WTC11 (cell line): ENCODE measurements around the gene SMIM38. TPM values are rescaled to one million over a fixed set of nuclear protein-coding genes. Genes with fewer than 3 reads are reported as not detected.

ENCODE experiments used
- ATAC-seq: fragments of 200-7000 bp; cut with Tn5 transposase; 2 replicates; pipeline ENCODE4 v1.10.0; 2021; ENCODE audit warnings: mild to moderate bottlenecking, moderate library complexity
- CTCF ChIA-PET: fragments of 300-600 bp; sonication (Branson Sonifier 250); formaldehyde crosslinking; loops from one replicate; lab custom pipeline; 2021; ENCODE audit warnings: antibody characterized with exemption; lab: Charles Lee
- POLR2A ChIA-PET: fragments of 350-600 bp; sonication (Branson Sonifier 250); formaldehyde crosslinking; loops from one replicate; lab custom pipeline; 2021; ENCODE audit warnings: antibody characterized with exemption; lab: Charles Lee
- DNase-seq: peaks from one replicate; pipeline ENCODE4 v3.0.0; 2021; ENCODE audit warnings: low spot score
- H3K27ac Mint-ChIP-seq: 2 replicates; pipeline ENCODE4 v1.8.0; 2021; ENCODE audit warnings: mixed read lengths
- H3K27me3 Mint-ChIP-seq: 2 replicates; pipeline ENCODE4 v1.8.0; 2021; ENCODE audit warnings: low read depth, mild to moderate bottlenecking, moderate library complexity, mixed read lengths
- H3K36me3 Mint-ChIP-seq: 2 replicates; pipeline ENCODE4 v1.8.0; 2021; ENCODE audit warnings: mixed read lengths
- H3K4me1 Mint-ChIP-seq: 2 replicates; pipeline ENCODE4 v1.8.0; 2022; ENCODE audit warnings: mixed read lengths
- H3K4me3 Mint-ChIP-seq: 2 replicates; pipeline ENCODE4 v1.8.0; 2021; ENCODE audit warnings: mild to moderate bottlenecking, moderate library complexity, mixed read lengths
- H3K9me3 Mint-ChIP-seq: 2 replicates; pipeline ENCODE4 v1.8.0; 2021; ENCODE audit warnings: mixed read lengths
- CREB1 ChIP-seq: sonication (generic); formaldehyde crosslinking; IDR thresholded peaks from 2 replicates; pipeline ENCODE4 v1.8.0; 2023; ENCODE audit warnings: mild to moderate bottlenecking, missing genetic modification reagents
- ELF4 ChIP-seq: sonication (generic); formaldehyde crosslinking; IDR thresholded peaks from 2 replicates; pipeline ENCODE4 v1.8.1; 2022; ENCODE audit warnings: low read depth, mild to moderate bottlenecking, moderate library complexity, missing genetic modification reagents
- ETV6 ChIP-seq: sonication (generic); formaldehyde crosslinking; IDR thresholded peaks from 2 replicates; pipeline ENCODE4 v1.8.1; 2022; ENCODE audit warnings: mild to moderate bottlenecking, missing genetic modification reagents
- GABPB1 ChIP-seq: sonication (generic); formaldehyde crosslinking; IDR thresholded peaks from 2 replicates; pipeline ENCODE4 v1.8.1; 2023; ENCODE audit warnings: mild to moderate bottlenecking, missing genetic modification reagents
- GRHL2 ChIP-seq: fragments of 250-450 bp; sonication (Bioruptor Pico); IDR thresholded peaks from 2 replicates; pipeline ENCODE4 v1.8.0; 2022; ENCODE audit warnings: mild to moderate bottlenecking, moderate library complexity; ENCODE audit not compliant: insufficient replicate concordance, severe bottlenecking
- JAZF1 ChIP-seq: fragments of 250-450 bp; sonication (Bioruptor Pico); IDR thresholded peaks from 2 replicates; pipeline ENCODE4 v1.9.0; 2021; ENCODE audit warnings: moderate library complexity, mild to moderate bottlenecking, inconsistent platforms
- JUN ChIP-seq: sonication (generic); formaldehyde crosslinking; IDR thresholded peaks from 2 replicates; pipeline ENCODE4 v1.8.0; 2023; ENCODE audit warnings: mild to moderate bottlenecking, missing genetic modification reagents
- NR1H2 ChIP-seq: sonication (generic); formaldehyde crosslinking; IDR thresholded peaks from 2 replicates; pipeline ENCODE4 v1.9.0; 2021; ENCODE audit warnings: mild to moderate bottlenecking, moderate library complexity, missing genetic modification reagents
- PRRX2 ChIP-seq: fragments of 250-450 bp; sonication (Bioruptor Pico); IDR thresholded peaks from 2 replicates; pipeline ENCODE4 v1.8.0; 2021; ENCODE audit warnings: mild to moderate bottlenecking
- TEAD1 ChIP-seq: sonication (generic); formaldehyde crosslinking; IDR thresholded peaks from 2 replicates; pipeline ENCODE4 v1.8.0; 2022; ENCODE audit warnings: mild to moderate bottlenecking, missing genetic modification reagents
- ZNF138 ChIP-seq: sonication (generic); formaldehyde crosslinking; conservative IDR thresholded peaks from 2 replicates; pipeline ENCODE4 v1.8.1; 2022; ENCODE audit warnings: mild to moderate bottlenecking, moderate library complexity, missing genetic modification reagents
- ZNF219 ChIP-seq: sonication (generic); formaldehyde crosslinking; IDR thresholded peaks from 2 replicates; pipeline ENCODE4 v1.8.0; 2023; ENCODE audit warnings: missing genetic modification reagents, mild to moderate bottlenecking, borderline replicate concordance
- ZNF232 ChIP-seq: sonication (generic); formaldehyde crosslinking; IDR thresholded peaks from 2 replicates; pipeline ENCODE4 v1.8.0; 2022; ENCODE audit warnings: mild to moderate bottlenecking, missing genetic modification reagents
- total RNA-seq: library from RNA; stranded (reverse); gene quantifications from 3 replicates; pipeline ENCODE4 v1.2.3, GENCODE V29; 2021
- TF ChIP-seq, protein P1 (sequence below): sonication (generic); formaldehyde crosslinking; IDR thresholded peaks from 2 replicates; pipeline ENCODE4 v1.8.1; 2023; ENCODE audit warnings: mild to moderate bottlenecking, missing genetic modification reagents
- TF ChIP-seq, protein P2 (sequence below): sonication (generic); formaldehyde crosslinking; IDR thresholded peaks from 2 replicates; pipeline ENCODE4 v1.8.0; 2022; ENCODE audit warnings: mild to moderate bottlenecking, missing genetic modification reagents
- TF ChIP-seq, protein P3 (sequence below): sonication (generic); formaldehyde crosslinking; IDR thresholded peaks from 2 replicates; pipeline ENCODE4 v1.8.1; 2022; ENCODE audit warnings: mild to moderate bottlenecking, moderate library complexity, missing genetic modification reagents
- TF ChIP-seq, protein P4 (sequence below): fragments of 250-450 bp; sonication (Bioruptor Pico); IDR thresholded peaks from 2 replicates; pipeline ENCODE4 v1.9.0; 2021; ENCODE audit warnings: mild to moderate bottlenecking, borderline replicate concordance
- TF ChIP-seq, protein P5 (sequence below): sonication (generic); formaldehyde crosslinking; IDR thresholded peaks from 2 replicates; pipeline ENCODE4 v1.8.1; 2023; ENCODE audit warnings: mild to moderate bottlenecking, missing genetic modification reagents, moderate library complexity
- TF ChIP-seq, protein P6 (sequence below): sonication (generic); formaldehyde crosslinking; IDR thresholded peaks from 2 replicates; pipeline ENCODE4 v1.8.1; 2022; ENCODE audit warnings: low read depth, mild to moderate bottlenecking, moderate library complexity, missing genetic modification reagents, borderline replicate concordance

Gene SMIM38
- total RNA-seq, 1 experiment from 2014 or later, result 0.39 TPM

DNA sequence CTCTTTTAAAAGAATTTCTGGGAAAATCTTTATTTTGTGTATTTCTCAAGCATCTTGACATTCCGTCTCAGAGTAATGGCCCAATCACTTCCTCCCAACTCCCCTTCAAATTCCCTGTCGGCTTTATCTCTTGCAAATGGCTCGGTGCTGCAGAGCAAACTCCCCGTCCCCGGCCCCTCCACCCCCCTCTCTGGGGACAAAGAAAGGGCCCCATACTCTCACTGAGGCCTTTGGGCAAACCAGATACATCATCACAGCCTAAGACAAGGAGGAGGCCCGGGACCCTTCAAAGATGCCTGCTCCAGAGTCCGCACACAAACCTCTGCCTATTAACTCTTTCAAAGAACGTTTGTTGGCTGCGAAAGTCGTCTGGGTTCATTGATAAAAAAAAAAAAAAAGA is 3.9 kb upstream of the SMIM38 start:
- peaks cover 30% of the 10 kb centered on the region for H3K36me3 Mint-ChIP-seq
- peaks cover 3% of the 10 kb centered on the region; the same call in 1 of the 2 replicates for H3K27me3 Mint-ChIP-seq
- peaks cover 26% of the 10 kb centered on the region for H3K4me1 Mint-ChIP-seq
- CTCF ChIA-PET, result interaction anchor here (1.5 to 4.4 kb wide), 2 partner anchors 20 to 201 kb away, joined by 4 to 27 read pairs; no protein-coding TSS in a partner anchor
- no peak for TF ChIP-seq ETV6 (CRISPR knock-in tag)
- peak; percentile 70 for ATAC-seq
- POLR2A ChIA-PET, result interaction anchor here (0.8 kb wide), 2 partner anchors 20 to 32 kb away, joined by 5 read pairs; no protein-coding TSS in a partner anchor
- H3K27ac Mint-ChIP-seq, result no peak overlapping the region
- no peak for DNase-seq
- H3K4me3 Mint-ChIP-seq, result no peak overlapping the region
- peaks cover 30% of the 10 kb centered on the region for H3K9me3 Mint-ChIP-seq

DNA sequence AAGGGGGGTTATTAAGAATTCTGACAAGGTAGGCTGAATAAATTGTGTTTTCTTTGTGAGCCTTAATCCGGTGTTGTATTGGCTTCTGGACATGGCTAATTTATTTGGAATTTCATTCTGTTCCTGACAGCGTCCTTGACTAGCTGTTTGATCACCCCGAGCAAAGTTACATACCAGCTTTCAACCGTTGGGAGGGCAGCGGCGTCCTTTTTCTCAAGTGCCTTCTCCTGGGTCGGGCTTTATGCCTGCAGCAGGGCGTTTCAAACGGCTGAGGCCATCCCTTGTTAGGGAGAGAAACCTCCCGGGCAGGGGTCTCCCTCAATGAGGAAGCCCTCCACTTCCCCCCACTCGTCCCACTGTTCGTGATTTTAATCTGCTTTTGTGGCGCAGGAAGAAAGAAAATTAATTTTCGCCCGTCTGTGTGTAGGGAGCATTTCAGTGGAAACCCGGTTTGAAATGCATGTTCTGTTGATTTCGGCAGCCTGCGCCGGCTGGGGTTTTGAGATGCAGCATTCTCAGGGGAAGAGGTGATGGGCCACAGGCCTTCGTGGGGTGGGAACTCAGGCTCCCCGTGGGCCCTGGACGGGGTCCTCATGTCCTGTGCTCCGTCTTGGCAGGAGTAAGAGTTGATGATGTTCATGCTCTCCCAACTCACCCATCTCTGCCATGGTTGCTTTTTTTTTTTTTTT is 2.9 kb upstream of the SMIM38 start:
- Mint-ChIP-seq H3K4me3 (no peak overlapping the region), H3K4me1 (peaks cover 26% of the 10 kb centered on the region), H3K27me3 (peaks cover 3% of the 10 kb centered on the region; the same call in 1 of the 2 replicates), H3K27ac (no peak overlapping the region), H3K9me3 (peaks cover 23% of the 10 kb centered on the region), H3K36me3 (peaks cover 24% of the 10 kb centered on the region)
- POLR2A ChIA-PET, result interaction anchor here (0.6 to 0.8 kb wide), 3 partner anchors 22 to 52 kb away, joined by 4 to 5 read pairs (median 5); no protein-coding TSS in a partner anchor
- TF ChIP-seq CREB1 (CRISPR knock-in tag), result no peak
- TF ChIP-seq, protein P1, sequence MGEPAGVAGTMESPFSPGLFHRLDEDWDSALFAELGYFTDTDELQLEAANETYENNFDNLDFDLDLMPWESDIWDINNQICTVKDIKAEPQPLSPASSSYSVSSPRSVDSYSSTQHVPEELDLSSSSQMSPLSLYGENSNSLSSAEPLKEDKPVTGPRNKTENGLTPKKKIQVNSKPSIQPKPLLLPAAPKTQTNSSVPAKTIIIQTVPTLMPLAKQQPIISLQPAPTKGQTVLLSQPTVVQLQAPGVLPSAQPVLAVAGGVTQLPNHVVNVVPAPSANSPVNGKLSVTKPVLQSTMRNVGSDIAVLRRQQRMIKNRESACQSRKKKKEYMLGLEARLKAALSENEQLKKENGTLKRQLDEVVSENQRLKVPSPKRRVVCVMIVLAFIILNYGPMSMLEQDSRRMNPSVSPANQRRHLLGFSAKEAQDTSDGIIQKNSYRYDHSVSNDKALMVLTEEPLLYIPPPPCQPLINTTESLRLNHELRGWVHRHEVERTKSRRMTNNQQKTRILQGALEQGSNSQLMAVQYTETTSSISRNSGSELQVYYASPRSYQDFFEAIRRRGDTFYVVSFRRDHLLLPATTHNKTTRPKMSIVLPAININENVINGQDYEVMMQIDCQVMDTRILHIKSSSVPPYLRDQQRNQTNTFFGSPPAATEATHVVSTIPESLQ (CRISPR knock-in tag), result no peak
- TF ChIP-seq ZNF219 (CRISPR knock-in tag), result no peak
- no peak for TF ChIP-seq JAZF1 (CRISPR knock-in tag)
- no peak for TF ChIP-seq GABPB1 (CRISPR knock-in tag)
- no peak for TF ChIP-seq ZNF138 (CRISPR knock-in tag)
- ATAC-seq (no peak; the same call in 1 of the 2 replicates), DNase-seq (no peak)
- CTCF ChIA-PET, result interaction anchor here (1.5 to 4.4 kb wide), 2 partner anchors 21 to 202 kb away, joined by 4 to 27 read pairs; no protein-coding TSS in a partner anchor

DNA sequence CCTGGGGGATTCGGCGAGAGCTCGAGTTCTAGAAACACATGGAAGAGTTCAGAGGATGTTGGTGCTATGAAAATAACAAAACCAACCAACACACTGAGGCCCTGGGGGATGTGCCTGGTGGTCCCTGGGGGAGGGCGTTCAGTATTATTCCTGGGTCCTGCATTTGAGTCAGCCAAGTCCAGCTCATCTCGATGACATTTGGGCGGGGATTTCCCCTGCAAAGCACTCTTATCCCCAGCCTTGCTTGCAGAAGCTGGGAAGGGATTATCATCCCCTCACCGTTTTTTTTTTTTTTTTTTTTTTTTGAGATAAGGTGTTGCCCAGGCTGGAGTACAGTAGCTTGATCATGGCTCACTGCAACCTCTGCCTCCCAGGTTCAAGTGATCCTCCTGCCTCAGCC is 2.1 kb upstream of the SMIM38 start:
- H3K4me3 Mint-ChIP-seq, result no peak overlapping the region
- ChIA-PET CTCF (interaction anchor here (1.9 to 4.4 kb wide), 2 partner anchors 22 to 52 kb away, joined by 6 to 27 read pairs; no protein-coding TSS in a partner anchor), POLR2A (interaction anchor here (0.6 to 0.8 kb wide), 2 partner anchors 53 to 485 kb away, joined by 3 to 4 read pairs; no protein-coding TSS in a partner anchor)
- peaks cover 16% of the 10 kb centered on the region for H3K9me3 Mint-ChIP-seq
- peaks cover 16% of the 10 kb centered on the region for H3K36me3 Mint-ChIP-seq
- H3K4me1 Mint-ChIP-seq, result peaks cover 26% of the 10 kb centered on the region
- no peak overlapping the region for H3K27ac Mint-ChIP-seq
- DNase-seq (no peak), ATAC-seq (no peak)
- peaks cover 3% of the 10 kb centered on the region; the same call in 1 of the 2 replicates for H3K27me3 Mint-ChIP-seq
- TF ChIP-seq ZNF232 (CRISPR knock-in tag) (no peak), NR1H2 (CRISPR knock-in tag) (no peak), GRHL2 (CRISPR knock-in tag) (no peak), JAZF1 (CRISPR knock-in tag) (no peak), GABPB1 (CRISPR knock-in tag) (no peak), PRRX2 (CRISPR knock-in tag) (no peak), JUN (CRISPR knock-in tag) (no peak), TEAD1 (no peak), ELF4 (CRISPR knock-in tag) (no peak)
- TF ChIP-seq, protein P2, sequence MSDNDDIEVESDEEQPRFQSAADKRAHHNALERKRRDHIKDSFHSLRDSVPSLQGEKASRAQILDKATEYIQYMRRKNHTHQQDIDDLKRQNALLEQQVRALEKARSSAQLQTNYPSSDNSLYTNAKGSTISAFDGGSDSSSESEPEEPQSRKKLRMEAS (CRISPR knock-in tag), result no peak
- TF ChIP-seq, protein P3, sequence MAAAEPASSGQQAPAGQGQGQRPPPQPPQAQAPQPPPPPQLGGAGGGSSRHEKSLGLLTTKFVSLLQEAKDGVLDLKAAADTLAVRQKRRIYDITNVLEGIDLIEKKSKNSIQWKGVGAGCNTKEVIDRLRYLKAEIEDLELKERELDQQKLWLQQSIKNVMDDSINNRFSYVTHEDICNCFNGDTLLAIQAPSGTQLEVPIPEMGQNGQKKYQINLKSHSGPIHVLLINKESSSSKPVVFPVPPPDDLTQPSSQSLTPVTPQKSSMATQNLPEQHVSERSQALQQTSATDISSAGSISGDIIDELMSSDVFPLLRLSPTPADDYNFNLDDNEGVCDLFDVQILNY (CRISPR knock-in tag), result no peak
- TF ChIP-seq, protein P4, sequence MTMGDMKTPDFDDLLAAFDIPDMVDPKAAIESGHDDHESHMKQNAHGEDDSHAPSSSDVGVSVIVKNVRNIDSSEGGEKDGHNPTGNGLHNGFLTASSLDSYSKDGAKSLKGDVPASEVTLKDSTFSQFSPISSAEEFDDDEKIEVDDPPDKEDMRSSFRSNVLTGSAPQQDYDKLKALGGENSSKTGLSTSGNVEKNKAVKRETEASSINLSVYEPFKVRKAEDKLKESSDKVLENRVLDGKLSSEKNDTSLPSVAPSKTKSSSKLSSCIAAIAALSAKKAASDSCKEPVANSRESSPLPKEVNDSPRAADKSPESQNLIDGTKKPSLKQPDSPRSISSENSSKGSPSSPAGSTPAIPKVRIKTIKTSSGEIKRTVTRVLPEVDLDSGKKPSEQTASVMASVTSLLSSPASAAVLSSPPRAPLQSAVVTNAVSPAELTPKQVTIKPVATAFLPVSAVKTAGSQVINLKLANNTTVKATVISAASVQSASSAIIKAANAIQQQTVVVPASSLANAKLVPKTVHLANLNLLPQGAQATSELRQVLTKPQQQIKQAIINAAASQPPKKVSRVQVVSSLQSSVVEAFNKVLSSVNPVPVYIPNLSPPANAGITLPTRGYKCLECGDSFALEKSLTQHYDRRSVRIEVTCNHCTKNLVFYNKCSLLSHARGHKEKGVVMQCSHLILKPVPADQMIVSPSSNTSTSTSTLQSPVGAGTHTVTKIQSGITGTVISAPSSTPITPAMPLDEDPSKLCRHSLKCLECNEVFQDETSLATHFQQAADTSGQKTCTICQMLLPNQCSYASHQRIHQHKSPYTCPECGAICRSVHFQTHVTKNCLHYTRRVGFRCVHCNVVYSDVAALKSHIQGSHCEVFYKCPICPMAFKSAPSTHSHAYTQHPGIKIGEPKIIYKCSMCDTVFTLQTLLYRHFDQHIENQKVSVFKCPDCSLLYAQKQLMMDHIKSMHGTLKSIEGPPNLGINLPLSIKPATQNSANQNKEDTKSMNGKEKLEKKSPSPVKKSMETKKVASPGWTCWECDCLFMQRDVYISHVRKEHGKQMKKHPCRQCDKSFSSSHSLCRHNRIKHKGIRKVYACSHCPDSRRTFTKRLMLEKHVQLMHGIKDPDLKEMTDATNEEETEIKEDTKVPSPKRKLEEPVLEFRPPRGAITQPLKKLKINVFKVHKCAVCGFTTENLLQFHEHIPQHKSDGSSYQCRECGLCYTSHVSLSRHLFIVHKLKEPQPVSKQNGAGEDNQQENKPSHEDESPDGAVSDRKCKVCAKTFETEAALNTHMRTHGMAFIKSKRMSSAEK (CRISPR knock-in tag), result no peak
- TF ChIP-seq, protein P5, sequence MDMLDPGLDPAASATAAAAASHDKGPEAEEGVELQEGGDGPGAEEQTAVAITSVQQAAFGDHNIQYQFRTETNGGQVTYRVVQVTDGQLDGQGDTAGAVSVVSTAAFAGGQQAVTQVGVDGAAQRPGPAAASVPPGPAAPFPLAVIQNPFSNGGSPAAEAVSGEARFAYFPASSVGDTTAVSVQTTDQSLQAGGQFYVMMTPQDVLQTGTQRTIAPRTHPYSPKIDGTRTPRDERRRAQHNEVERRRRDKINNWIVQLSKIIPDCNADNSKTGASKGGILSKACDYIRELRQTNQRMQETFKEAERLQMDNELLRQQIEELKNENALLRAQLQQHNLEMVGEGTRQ (CRISPR knock-in tag), result no peak
- TF ChIP-seq, protein P6, sequence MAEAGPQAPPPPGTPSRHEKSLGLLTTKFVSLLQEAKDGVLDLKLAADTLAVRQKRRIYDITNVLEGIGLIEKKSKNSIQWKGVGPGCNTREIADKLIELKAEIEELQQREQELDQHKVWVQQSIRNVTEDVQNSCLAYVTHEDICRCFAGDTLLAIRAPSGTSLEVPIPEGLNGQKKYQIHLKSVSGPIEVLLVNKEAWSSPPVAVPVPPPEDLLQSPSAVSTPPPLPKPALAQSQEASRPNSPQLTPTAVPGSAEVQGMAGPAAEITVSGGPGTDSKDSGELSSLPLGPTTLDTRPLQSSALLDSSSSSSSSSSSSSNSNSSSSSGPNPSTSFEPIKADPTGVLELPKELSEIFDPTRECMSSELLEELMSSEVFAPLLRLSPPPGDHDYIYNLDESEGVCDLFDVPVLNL (CRISPR knock-in tag), result no peak
